Right lobe of liver (tissue), 4 donors: ENCODE measurements around the gene CCDC9B.

Source experiments
- POLR2A ChIP-seq: fragments of 450-650 bp; IDR thresholded peaks from one replicate; pipeline ENCODE4 v1.6.1; 2017; ENCODE audit warnings: antibody characterized with exemption, mild to moderate bottlenecking
- TF ChIP-seq, protein P1 (sequence below), 4 donors: fragments of 200-600 bp in 3 of 4; fragments of 450-650 bp in 1 of 4; IDR thresholded peaks; one replicate each; pipeline versions ENCODE4 v1.5.1 to v1.8.0; 2016 to 2022; ENCODE audit warnings: antibody characterized with exemption in 4 of 4, mild to moderate bottlenecking in 2 of 4
- donor health status: DM: no; HTN: no; CAD: no.
- donor health status: DM: no; HTN: no; CAD: no.
- donor health status: DM: no; HTN: yes; CAD: no.

DNA sequence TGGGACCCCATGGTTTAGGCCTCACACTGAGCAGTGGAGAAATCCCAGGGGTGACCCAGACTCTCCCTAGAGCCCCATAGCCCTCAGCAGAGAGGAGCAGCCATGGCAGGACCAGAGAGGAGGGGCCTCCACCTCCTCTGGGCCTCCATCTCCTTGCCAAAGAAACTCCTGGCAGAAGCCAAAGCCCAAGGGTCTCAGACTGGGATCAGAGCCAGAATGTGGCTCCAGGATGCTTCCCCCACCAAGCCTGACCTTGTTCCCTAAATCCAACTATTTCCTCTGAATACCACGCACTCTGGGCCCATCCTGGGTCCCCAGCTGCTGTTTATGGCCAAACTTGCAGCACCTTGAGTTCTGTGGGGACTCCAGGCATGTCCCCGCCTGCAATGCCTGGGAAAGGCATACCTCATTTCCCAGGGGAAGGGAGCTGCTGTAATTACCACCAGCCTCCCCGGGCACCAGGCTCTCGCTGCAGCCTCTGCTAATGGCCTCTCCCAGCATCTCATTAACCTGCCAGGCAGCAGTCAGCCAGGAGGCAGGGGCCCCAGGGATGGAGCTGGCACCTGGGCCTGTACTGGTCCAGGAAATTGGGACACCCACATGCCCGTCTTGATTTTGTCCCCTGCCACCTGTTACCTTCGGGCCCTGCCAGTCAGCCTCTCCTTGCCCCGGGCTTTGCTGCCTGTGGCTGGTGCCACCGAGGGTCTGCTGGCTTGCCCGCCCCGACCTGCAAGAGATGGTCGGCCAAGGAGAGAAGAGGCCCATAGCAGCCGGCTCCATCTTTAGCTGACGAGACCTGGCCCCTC, 4.6 kb downstream of the CCDC9B start:
- TF ChIP-seq, protein P1, sequence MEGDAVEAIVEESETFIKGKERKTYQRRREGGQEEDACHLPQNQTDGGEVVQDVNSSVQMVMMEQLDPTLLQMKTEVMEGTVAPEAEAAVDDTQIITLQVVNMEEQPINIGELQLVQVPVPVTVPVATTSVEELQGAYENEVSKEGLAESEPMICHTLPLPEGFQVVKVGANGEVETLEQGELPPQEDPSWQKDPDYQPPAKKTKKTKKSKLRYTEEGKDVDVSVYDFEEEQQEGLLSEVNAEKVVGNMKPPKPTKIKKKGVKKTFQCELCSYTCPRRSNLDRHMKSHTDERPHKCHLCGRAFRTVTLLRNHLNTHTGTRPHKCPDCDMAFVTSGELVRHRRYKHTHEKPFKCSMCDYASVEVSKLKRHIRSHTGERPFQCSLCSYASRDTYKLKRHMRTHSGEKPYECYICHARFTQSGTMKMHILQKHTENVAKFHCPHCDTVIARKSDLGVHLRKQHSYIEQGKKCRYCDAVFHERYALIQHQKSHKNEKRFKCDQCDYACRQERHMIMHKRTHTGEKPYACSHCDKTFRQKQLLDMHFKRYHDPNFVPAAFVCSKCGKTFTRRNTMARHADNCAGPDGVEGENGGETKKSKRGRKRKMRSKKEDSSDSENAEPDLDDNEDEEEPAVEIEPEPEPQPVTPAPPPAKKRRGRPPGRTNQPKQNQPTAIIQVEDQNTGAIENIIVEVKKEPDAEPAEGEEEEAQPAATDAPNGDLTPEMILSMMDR (IDR thresholded peaks at IDR 0.05), result no peak
- no peak for TF ChIP-seq POLR2A
